Fibroblast of the aortic adventitia (primary cell): ENCODE data around the gene CYP1B1. TPM values are rescaled to one million over a fixed set of nuclear protein-coding genes. Genes with fewer than 3 reads are reported as not detected.

ENCODE experiments used
- DNase-seq: peaks from one replicate; pipeline ENCODE4 v3.0.0-alpha.2; 2010; ENCODE audit warnings: low read depth
- H3K4me3 ChIP-seq: 2 replicates; pipeline ENCODE4 v1.5.1; 2011; ENCODE audit warnings: low read depth, mild to moderate bottlenecking, control low read depth, low read length, moderate library complexity
- total RNA-seq: library from RNA; depleted of rRNA; stranded (reverse); fragments of >200 nt; gene quantifications from 2 replicates; pipeline ENCODE4 v1.2.3, GENCODE V29; 2012; ENCODE audit warnings: low replicate concordance
- TF ChIP-seq, protein P1 (sequence below): IDR thresholded peaks from 2 replicates; pipeline ENCODE4 v1.5.1; 2011; ENCODE audit warnings: mild to moderate bottlenecking, low read length, control low read depth, inconsistent platforms; ENCODE audit not compliant: insufficient read depth

The CYP1B1 gene
- total RNA-seq, 1 donor: 146 TPM

DNA sequence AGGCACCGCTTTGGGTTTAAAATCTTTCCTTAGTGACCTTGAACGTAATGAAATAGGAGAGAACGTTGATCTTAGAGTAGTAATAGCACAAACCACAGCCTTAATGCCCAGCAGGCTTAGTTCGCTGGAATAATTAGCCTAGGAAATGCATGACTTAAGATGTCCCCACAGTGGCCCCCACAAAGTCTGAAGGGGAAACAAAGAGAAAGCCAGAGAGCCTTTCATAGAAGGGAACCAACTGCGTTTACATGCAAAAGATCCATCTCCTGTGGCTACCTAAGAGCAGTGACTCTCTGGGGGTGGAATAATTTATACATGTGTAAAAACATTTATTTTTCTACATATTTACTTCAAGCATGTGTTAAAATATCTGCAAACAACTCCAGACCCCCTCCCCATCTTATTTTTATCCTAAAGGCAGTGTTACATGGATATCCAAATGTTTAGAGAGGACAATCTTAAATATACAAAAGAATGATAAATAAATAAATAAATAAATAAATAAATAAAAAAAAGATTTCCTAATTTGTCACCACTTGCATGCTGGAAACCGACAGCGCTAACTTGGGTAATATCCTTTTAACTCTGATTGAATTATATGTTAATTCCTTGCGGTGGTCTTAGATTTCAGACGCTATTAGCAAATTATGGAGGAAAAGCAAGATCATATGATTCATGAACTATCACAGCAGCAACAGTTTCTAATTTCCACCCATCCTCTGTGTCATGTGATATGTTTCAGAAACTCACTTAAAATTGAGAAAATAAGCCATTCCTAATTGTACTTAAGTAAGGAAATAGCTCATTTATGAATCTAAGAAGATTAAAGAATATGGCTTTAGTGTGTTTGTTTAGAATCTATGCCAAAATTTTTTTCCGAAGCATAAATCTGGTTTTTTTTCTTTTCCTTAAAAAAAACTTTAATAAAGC is 23.4 kb upstream of the CYP1B1 start:
- H3K4me3 ChIP-seq: no peak overlapping the region
- TF ChIP-seq, protein P1, sequence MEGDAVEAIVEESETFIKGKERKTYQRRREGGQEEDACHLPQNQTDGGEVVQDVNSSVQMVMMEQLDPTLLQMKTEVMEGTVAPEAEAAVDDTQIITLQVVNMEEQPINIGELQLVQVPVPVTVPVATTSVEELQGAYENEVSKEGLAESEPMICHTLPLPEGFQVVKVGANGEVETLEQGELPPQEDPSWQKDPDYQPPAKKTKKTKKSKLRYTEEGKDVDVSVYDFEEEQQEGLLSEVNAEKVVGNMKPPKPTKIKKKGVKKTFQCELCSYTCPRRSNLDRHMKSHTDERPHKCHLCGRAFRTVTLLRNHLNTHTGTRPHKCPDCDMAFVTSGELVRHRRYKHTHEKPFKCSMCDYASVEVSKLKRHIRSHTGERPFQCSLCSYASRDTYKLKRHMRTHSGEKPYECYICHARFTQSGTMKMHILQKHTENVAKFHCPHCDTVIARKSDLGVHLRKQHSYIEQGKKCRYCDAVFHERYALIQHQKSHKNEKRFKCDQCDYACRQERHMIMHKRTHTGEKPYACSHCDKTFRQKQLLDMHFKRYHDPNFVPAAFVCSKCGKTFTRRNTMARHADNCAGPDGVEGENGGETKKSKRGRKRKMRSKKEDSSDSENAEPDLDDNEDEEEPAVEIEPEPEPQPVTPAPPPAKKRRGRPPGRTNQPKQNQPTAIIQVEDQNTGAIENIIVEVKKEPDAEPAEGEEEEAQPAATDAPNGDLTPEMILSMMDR: no peak
- no peak for DNase-seq

GRCh38 chr2:38098421-38099098 is 22.6 kb upstream of the CYP1B1 start:
- peak overlapping the region; percentile 23 for H3K4me3 ChIP-seq
- DNase-seq: no peak
- TF ChIP-seq, protein P1: no peak

DNA sequence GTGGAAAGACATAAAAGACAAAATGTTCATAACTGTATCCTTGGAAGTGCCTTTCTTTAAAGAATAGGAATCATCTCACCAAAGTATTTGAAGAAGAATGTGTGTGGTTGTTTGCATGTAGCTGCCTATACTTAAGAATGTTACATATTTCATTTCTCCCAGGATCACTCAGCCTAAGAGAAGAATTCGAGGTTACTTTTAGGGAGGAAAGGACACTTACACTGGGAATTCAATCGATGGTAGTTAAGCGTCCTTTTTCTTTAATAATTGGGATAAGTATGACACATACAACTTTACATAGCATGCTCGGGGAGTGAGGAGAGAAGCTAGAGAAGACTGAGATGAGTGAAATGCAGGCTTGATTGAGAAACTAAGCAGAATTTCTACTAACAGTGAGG is 22.0 kb upstream of the CYP1B1 start:
- TF ChIP-seq, protein P1: no peak
- peak; percentile 74 for DNase-seq
- peak overlapping the region; percentile 23 for H3K4me3 ChIP-seq

GRCh38 chr2:38097258-38097987 is 21.5 kb upstream of the CYP1B1 start:
- TF ChIP-seq, protein P1: no peak
- no peak for DNase-seq
- no peak overlapping the region for H3K4me3 ChIP-seq

- H3K4me3 ChIP-seq: no peak overlapping the region
- peak; percentile 83 for DNase-seq
- TF ChIP-seq, protein P1: no peak
Measured at GRCh38 chr2:38095996-38096861, 20.3 kb upstream of the CYP1B1 start.
